Erythroblast (primary cell): ENCODE measurements around the gene KLRC4.
"Not testable (repeated sequence)": the region's sequence is repeated elsewhere in the genome, so short reads cannot be mapped to it uniquely, and the experiment has no call there.

Source experiments
- GATA1 ChIP-seq: IDR thresholded peaks from 2 replicates; pipeline ENCODE4 v1.6.1; 2011; ENCODE audit warnings: low read depth, mild to moderate bottlenecking, control low read depth, low read length, moderate library complexity
- POLR2A ChIP-seq: IDR thresholded peaks from 2 replicates; pipeline ENCODE4 v1.6.1; 2011; ENCODE audit warnings: mild to moderate bottlenecking, low read length

- TF ChIP-seq POLR2A, GATA1: not testable (repeated sequence)
Observed at GRCh38 chr12:10424260-10424899, 14.8 kb upstream of the KLRC4 start.
